GM23338 (cell line): ENCODE measurements around the gene TMEM139. TPM values are rescaled to one million over a fixed set of nuclear protein-coding genes. Genes with fewer than 3 reads are reported as not detected.

Experiments
- ATAC-seq: fragments of 200-7000 bp; cut with Tn5 transposase; 3 replicates; pipeline ENCODE4 v1.9.1; 2020
- DNase-seq: peaks from one replicate; pipeline ENCODE4 v3.0.0-alpha.2; 2015; ENCODE audit warnings: low spot score
- H2AFZ ChIP-seq: fragments of 200-600 bp; sonication (generic); 2 replicates; pipeline ENCODE4 v1.8.0; 2016; ENCODE audit warnings: antibody characterized with exemption, mild to moderate bottlenecking, moderate library complexity
- H3F3A ChIP-seq: fragments of 200-600 bp; sonication (generic); replicated peaks from 2 replicates; pipeline ENCODE4 v1.8.0; 2017; ENCODE audit warnings: antibody characterized with exemption, mixed run types, low read depth
- H3K27ac ChIP-seq: fragments of 200-600 bp; sonication (generic); 2 replicates; pipeline ENCODE4 v1.6.1; 2016; ENCODE audit warnings: low read depth
- H3K27me3 ChIP-seq: fragments of 200-600 bp; sonication (generic); 2 replicates; pipeline ENCODE4 v1.8.0; 2016; ENCODE audit warnings: mild to moderate bottlenecking, mixed run types, moderate library complexity; ENCODE audit not compliant: insufficient read depth
- H3K36me3 ChIP-seq: fragments of 200-600 bp; sonication (generic); 2 replicates; pipeline ENCODE4 v1.8.0; 2016; ENCODE audit warnings: mild to moderate bottlenecking; ENCODE audit not compliant: insufficient read depth
- H3K4me1 ChIP-seq: fragments of 200-600 bp; sonication (generic); 2 replicates; pipeline ENCODE4 v1.8.0; 2016; ENCODE audit warnings: mild to moderate bottlenecking, moderate library complexity; ENCODE audit not compliant: insufficient read depth
- H3K4me2 ChIP-seq: fragments of 200-600 bp; sonication (generic); 2 replicates; pipeline ENCODE4 v1.7.1; 2017; ENCODE audit warnings: mixed run types
- H3K4me3 ChIP-seq: fragments of 200-600 bp; sonication (generic); 2 replicates; pipeline ENCODE4 v1.6.1; 2016; ENCODE audit warnings: mixed run types
- H3K79me2 ChIP-seq: fragments of 200-600 bp; sonication (generic); replicated peaks from 2 replicates; pipeline ENCODE4 v1.8.0; 2017; ENCODE audit warnings: mild to moderate bottlenecking; ENCODE audit not compliant: insufficient read depth
- H3K9me2 ChIP-seq: fragments of 200-600 bp; sonication (generic); 2 replicates; pipeline ENCODE4 v1.8.0; 2017; ENCODE audit not compliant: insufficient read depth
- H4K20me1 ChIP-seq: fragments of 200-600 bp; sonication (generic); replicated peaks from 2 replicates; pipeline ENCODE4 v1.8.0; 2017; ENCODE audit warnings: mild to moderate bottlenecking; ENCODE audit not compliant: insufficient read depth
- H3K27ac Mint-ChIP-seq: 2 replicates; pipeline ENCODE4 v1.8.0; 2020; ENCODE audit warnings: inconsistent platforms, mild to moderate bottlenecking, moderate library complexity, mixed read lengths
- H3K27me3 Mint-ChIP-seq: 3 replicates; pipeline ENCODE4 v1.8.0; 2022; ENCODE audit warnings: low read depth, mild to moderate bottlenecking, moderate library complexity, mixed read lengths, inconsistent platforms; ENCODE audit not compliant: insufficient read depth, poor library complexity
- H3K36me3 Mint-ChIP-seq: 3 replicates; pipeline ENCODE4 v1.8.0; 2021; ENCODE audit warnings: low read depth, mild to moderate bottlenecking, inconsistent platforms, moderate library complexity, mixed read lengths
- H3K4me1 Mint-ChIP-seq: 3 replicates; pipeline ENCODE4 v1.8.0; 2020; ENCODE audit warnings: mild to moderate bottlenecking, inconsistent platforms, mixed read lengths
- H3K4me3 Mint-ChIP-seq: 3 replicates; pipeline ENCODE4 v1.8.0; 2021; ENCODE audit warnings: moderate library complexity, mild to moderate bottlenecking, inconsistent platforms, mixed read lengths
- H3K9me3 Mint-ChIP-seq: 3 replicates; pipeline ENCODE4 v1.8.0; 2020; ENCODE audit warnings: moderate library complexity, mild to moderate bottlenecking, inconsistent platforms, mixed read lengths
- CREB1 ChIP-seq: fragments of 250-450 bp; sonication (Bioruptor Pico); IDR thresholded peaks from 2 replicates; pipeline ENCODE4 v1.5.0; 2020; ENCODE audit warnings: low read depth, mild to moderate bottlenecking, moderate library complexity
- CTCF ChIP-seq, 2 experiments: fragments of 200-600 bp in 1 of 2; sonication (generic) in 1 of 2; conservative IDR thresholded peaks; 2 replicates each; pipeline versions ENCODE4 v1.5.1 to v1.6.1; 2016 to 2017; ENCODE audit warnings: antibody characterized with exemption in 2 of 2, low read depth in 2 of 2, mild to moderate bottlenecking in 2 of 2, moderate library complexity in 1 of 2
- ETS1 ChIP-seq: IDR thresholded peaks from 2 replicates; pipeline ENCODE4 v1.6.1; 2016; ENCODE audit warnings: antibody characterized with exemption
- EZH2 ChIP-seq: fragments of 200-600 bp; sonication (generic); IDR thresholded peaks from one replicate; pipeline ENCODE4 v1.8.0; 2017; ENCODE audit warnings: antibody characterized with exemption, mild to moderate bottlenecking, low read depth; ENCODE audit not compliant: unreplicated experiment
- EZH2phosphoT487 ChIP-seq: fragments of 200-600 bp; sonication (generic); IDR thresholded peaks from one replicate; pipeline ENCODE4 v1.8.1; 2018; ENCODE audit warnings: antibody characterized with exemption; ENCODE audit not compliant: unreplicated experiment
- JUNB ChIP-seq: IDR thresholded peaks from one replicate; pipeline ENCODE4 v1.6.1; 2016; ENCODE audit warnings: antibody characterized with exemption; ENCODE audit not compliant: unreplicated experiment
- POLR2AphosphoS5 ChIP-seq: IDR thresholded peaks from 2 replicates; pipeline ENCODE4 v1.6.1; 2016; ENCODE audit warnings: antibody characterized with exemption, low read depth
- ZNF114 ChIP-seq: fragments of 250-450 bp; sonication (Bioruptor Pico); IDR thresholded peaks from 2 replicates; pipeline ENCODE4 v1.5.0; 2020; ENCODE audit warnings: mild to moderate bottlenecking, moderate library complexity
- ZNF331 ChIP-seq: fragments of 250-450 bp; sonication (Bioruptor Pico); IDR thresholded peaks from 2 replicates; pipeline ENCODE4 v1.5.0; 2020; ENCODE audit warnings: low read depth, mild to moderate bottlenecking, moderate library complexity
- polyA plus RNA-seq: library from polyadenylated mRNA; unstranded; fragments of >200 nt; fragmentation: Nextera tagmentation; extraction: Ambion mirVana; gene quantifications from 2 replicates; pipeline ENCODE4 v1.2.1, GENCODE V29; 2016
- total RNA-seq: library from RNA; depleted of rRNA; stranded (reverse); fragments of >200 nt; shearing (Covaris generic); gene quantifications from 2 replicates; pipeline ENCODE4 v1.2.3, GENCODE V29; 2014

Gene TMEM139
- total and polyA plus RNA-seq, 2 experiments from 2014 or later, result 3.3 to 3.6 TPM

- Histone ChIP-seq H3F3A (peaks cover 13% of the 10 kb centered on the region; the same call in 1 of the 2 replicates), H2AFZ (peak within 1 kb of the TSS; percentile 97), H3K79me2 (peaks cover 41% of the 10 kb centered on the region), H3K27me3 (peaks cover 24% of the 10 kb centered on the region), H4K20me1 (peaks cover 23% of the 10 kb centered on the region), H3K4me1 (peaks cover 38% of the 10 kb centered on the region), H3K27ac (0 out of 2 replicates have a peak within 1 kb of the TSS, but pooled peaks have one; percentile 76), H3K4me3 (peak within 1 kb of the TSS; percentile 99), H3K4me2 (peak within 1 kb of the TSS; percentile 100), H3K9me2 (peaks cover 6% of the 10 kb centered on the region; the same call in 1 of the 2 replicates), H3K36me3 (peaks cover 18% of the 10 kb centered on the region)
- Mint-ChIP-seq H3K27ac (peak within 1 kb of the TSS; percentile 97), H3K9me3 (peaks cover 18% of the 10 kb centered on the region), H3K4me1 (peaks cover 37% of the 10 kb centered on the region), H3K4me3 (peak within 1 kb of the TSS; percentile 99), H3K27me3 (peaks cover 44% of the 10 kb centered on the region), H3K36me3 (peaks cover 53% of the 10 kb centered on the region)
- DNase-seq (peak; percentile 98), ATAC-seq (peak; percentile 80)
- TF ChIP-seq ETS1 (peak; percentile 47; the same call in 1 of the 2 replicates), EZH2phosphoT487 (no peak), CREB1 (CRISPR knock-in tag) (peak; percentile 41; the same call in 1 of the 2 replicates), CTCF (conservative IDR thresholded peaks at IDR 0.05; ENCODE audit: low read depth in 2 of 2) (peak in 1 of 2 experiments; percentile 49; a peak in 2 of 4 replicates), ZNF331 (CRISPR knock-in tag) (no peak), EZH2 (no peak), POLR2AphosphoS5 (peak; percentile 87)
Measured at GRCh38 chr7:143287935-143288826, 3.4 kb downstream of the TMEM139 start, which contains the start of gene CASP2. TSS of gene CASP2 (plus strand) at chr7:143288351. CDS start at chr7:143288456, 105 bp downstream.

GRCh38 chr7:143288836-143289235 is 4.1 kb downstream of the TMEM139 start:
- H3K4me3 Mint-ChIP-seq, result peak overlapping the region; percentile 99
- peaks cover 13% of the 10 kb centered on the region; the same call in 1 of the 2 replicates for H3F3A ChIP-seq
- peaks cover 30% of the 10 kb centered on the region for H3K4me1 Mint-ChIP-seq
- peaks cover 6% of the 10 kb centered on the region; the same call in 1 of the 2 replicates for H3K9me2 ChIP-seq
- H3K27ac ChIP-seq, result 0 out of 2 replicates have a peak overlapping the region, but pooled peaks have one; percentile 76
- peaks cover 24% of the 10 kb centered on the region for H3K27me3 ChIP-seq
- H3K79me2 ChIP-seq, result peaks cover 41% of the 10 kb centered on the region
- H3K9me3 Mint-ChIP-seq, result peaks cover 18% of the 10 kb centered on the region
- peaks cover 23% of the 10 kb centered on the region for H4K20me1 ChIP-seq
- ATAC-seq (no peak), DNase-seq (peak; percentile 19)
- peak overlapping the region; percentile 100 for H3K4me2 ChIP-seq
- peak overlapping the region; percentile 97 for H2AFZ ChIP-seq
- H3K36me3 Mint-ChIP-seq, result peaks cover 59% of the 10 kb centered on the region
- H3K36me3 ChIP-seq, result peaks cover 19% of the 10 kb centered on the region
- H3K4me1 ChIP-seq, result peaks cover 31% of the 10 kb centered on the region
- peak overlapping the region; percentile 99 for H3K4me3 ChIP-seq
- H3K27me3 Mint-ChIP-seq, result peaks cover 44% of the 10 kb centered on the region
- peak overlapping the region; percentile 97 for H3K27ac Mint-ChIP-seq
- TF ChIP-seq JUNB, result no peak
- no peak for TF ChIP-seq CTCF (conservative IDR thresholded peaks at IDR 0.05; ENCODE audit: low read depth in 2 of 2)
- no peak for TF ChIP-seq CREB1 (CRISPR knock-in tag)
- no peak for TF ChIP-seq POLR2AphosphoS5
- TF ChIP-seq ZNF114, result no peak
- TF ChIP-seq EZH2phosphoT487, result no peak
